NOMO-1 treated with dmso at 0.1 percent for 144 hours (cell line): ENCODE data around the gene MAPK8IP1.

Experiments used
- DNase-seq: peaks from one replicate; lab custom pipeline; 2025; ENCODE audit not compliant: unreplicated experiment; lab: John Stamatoyannopoulos, UW

MAPK8IP1 gene

GRCh38 chr11:45925550-45925949 is 40.1 kb downstream of the MAPK8IP1 start:
- no peak for DNase-seq

GRCh38 chr11:45926001-45926401 is 40.5 kb downstream of the MAPK8IP1 start:
- DNase-seq = no peak

- DNase-seq = no peak
Measured at GRCh38 chr11:45926536-45927331, 41.3 kb downstream of the MAPK8IP1 start.

- DNase-seq = no peak
Measured at GRCh38 chr11:45927332-45927683, 41.9 kb downstream of the MAPK8IP1 start.

- no peak for DNase-seq
Measured at GRCh38 chr11:45927684-45928413, 42.4 kb downstream of the MAPK8IP1 start.

GRCh38 chr11:45928535-45929215 is 43.2 kb downstream of the MAPK8IP1 start:
- DNase-seq = no peak

- no peak for DNase-seq
Measured at GRCh38 chr11:45929486-45930030, 44.1 kb downstream of the MAPK8IP1 start.

- peak; percentile 76 for DNase-seq
Measured at GRCh38 chr11:45930031-45930794, 44.8 kb downstream of the MAPK8IP1 start.

- no peak for DNase-seq
Measured at GRCh38 chr11:45930951-45931570, 45.6 kb downstream of the MAPK8IP1 start.

GRCh38 chr11:45931739-45932138 is 46.3 kb downstream of the MAPK8IP1 start:
- DNase-seq = peak; percentile 22

GRCh38 chr11:45932217-45932616 is 46.8 kb downstream of the MAPK8IP1 start:
- DNase-seq = no peak

- peak; percentile 93 for DNase-seq
Measured at GRCh38 chr11:45933131-45933831, 47.8 kb downstream of the MAPK8IP1 start.

- no peak for DNase-seq
Measured at GRCh38 chr11:45933846-45934579, 48.6 kb downstream of the MAPK8IP1 start.

- DNase-seq = no peak
Measured at GRCh38 chr11:45934580-45935318, 49.3 kb downstream of the MAPK8IP1 start.

- DNase-seq = no peak
Measured at GRCh38 chr11:45935349-45936064, 50.1 kb downstream of the MAPK8IP1 start.

GRCh38 chr11:45936511-45937054 is 51.1 kb downstream of the MAPK8IP1 start:
- DNase-seq = no peak

- no peak for DNase-seq
Measured at GRCh38 chr11:45937916-45938315, 52.5 kb downstream of the MAPK8IP1 start.
